ENCODE data around the gene POLDIP3.
"Not testable (repeated sequence)": the region's sequence is repeated elsewhere in the genome, so short reads cannot be mapped to it uniquely, and the experiment has no call there.

POLDIP3 gene

GRCh38 chr22:42615092-42615859 lies 593 bp upstream of the POLDIP3 start:
- peak; percentile 88 for DNase-seq
- no peaks in the 10 kb centered on the region for H3K27me3 Mint-ChIP-seq
- peaks cover 51% of the 10 kb centered on the region for H3K4me1 Mint-ChIP-seq (ENCODE audit: low read depth)
- no peaks in the 10 kb centered on the region for H3K9me3 Mint-ChIP-seq
- H3K4me3 Mint-ChIP-seq, result peak overlapping the region; percentile 90
- peaks cover 52% of the 10 kb centered on the region for H3K36me3 Mint-ChIP-seq (ENCODE audit: low read depth)
- H3K27ac Mint-ChIP-seq, result peak overlapping the region; percentile 100

GRCh38 chr22:42613872-42614301 lies 796 bp downstream of the POLDIP3 start:
- DNase-seq, result no peak
- no peaks in the 10 kb centered on the region for H3K9me3 Mint-ChIP-seq
- H3K27me3 Mint-ChIP-seq, result no peaks in the 10 kb centered on the region
- H3K4me3 Mint-ChIP-seq, result peak overlapping the region; percentile 90
- peaks cover 53% of the 10 kb centered on the region for H3K36me3 Mint-ChIP-seq (ENCODE audit: low read depth)
- H3K4me1 Mint-ChIP-seq (ENCODE audit: low read depth), result peaks cover 63% of the 10 kb centered on the region
- H3K27ac Mint-ChIP-seq, result peak overlapping the region; percentile 97

DNA sequence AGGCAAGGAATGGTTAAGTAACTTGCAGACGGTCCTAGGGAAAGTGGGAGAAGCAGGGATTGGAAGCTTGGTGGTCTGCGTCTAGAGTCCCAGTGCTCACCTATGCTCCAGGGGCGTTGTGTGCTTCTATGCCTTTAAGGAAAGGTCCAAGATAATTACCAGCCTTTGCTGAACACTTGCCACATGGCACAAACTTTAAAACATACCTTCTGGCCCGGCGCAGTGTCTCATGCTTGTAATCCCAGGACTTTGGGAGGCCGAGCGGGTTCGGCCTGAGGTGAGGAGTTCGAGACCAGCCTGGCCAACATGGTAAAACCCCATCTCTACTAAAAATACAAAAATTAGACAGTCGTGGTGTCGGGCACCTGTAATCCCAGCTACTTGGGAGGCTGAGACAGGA lies 2.3 kb downstream of the POLDIP3 start:
- H3K4me3 Mint-ChIP-seq, result peak overlapping the region; percentile 90
- peaks cover 68% of the 10 kb centered on the region for H3K4me1 Mint-ChIP-seq (ENCODE audit: low read depth)
- peaks cover 61% of the 10 kb centered on the region for H3K36me3 Mint-ChIP-seq (ENCODE audit: low read depth)
- H3K27me3 Mint-ChIP-seq, result no peaks in the 10 kb centered on the region
- peak overlapping the region; percentile 97 for H3K27ac Mint-ChIP-seq
- no peaks in the 10 kb centered on the region for H3K9me3 Mint-ChIP-seq
- no peak for DNase-seq

DNA sequence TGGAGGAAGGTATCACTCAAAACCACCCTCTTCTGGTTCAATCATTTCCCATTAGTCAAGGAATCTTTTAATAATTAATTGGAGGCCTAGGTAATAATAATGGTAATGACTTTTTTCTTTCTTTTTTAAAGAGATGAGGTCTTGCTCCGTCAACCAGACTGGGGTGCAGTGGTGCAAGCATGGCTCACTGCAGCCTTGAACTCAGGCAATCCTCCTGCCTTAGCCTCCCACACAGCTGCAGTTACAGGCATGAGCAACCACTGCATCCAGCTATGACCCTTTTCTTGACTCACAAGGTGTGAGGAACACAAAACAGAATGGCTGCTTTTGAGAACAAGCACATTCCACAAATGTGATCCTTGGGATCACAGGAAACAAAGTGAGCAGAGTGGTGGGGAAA lies 3.6 kb downstream of the POLDIP3 start:
- Mint-ChIP-seq H3K4me3 (peak overlapping the region; percentile 16), H3K4me1 (ENCODE audit: low read depth) (peaks cover 70% of the 10 kb centered on the region), H3K27me3 (no peaks in the 10 kb centered on the region), H3K9me3 (no peaks in the 10 kb centered on the region), H3K27ac (peak overlapping the region; percentile 80), H3K36me3 (ENCODE audit: low read depth) (peaks cover 73% of the 10 kb centered on the region)
- DNase-seq, result no peak

DNA sequence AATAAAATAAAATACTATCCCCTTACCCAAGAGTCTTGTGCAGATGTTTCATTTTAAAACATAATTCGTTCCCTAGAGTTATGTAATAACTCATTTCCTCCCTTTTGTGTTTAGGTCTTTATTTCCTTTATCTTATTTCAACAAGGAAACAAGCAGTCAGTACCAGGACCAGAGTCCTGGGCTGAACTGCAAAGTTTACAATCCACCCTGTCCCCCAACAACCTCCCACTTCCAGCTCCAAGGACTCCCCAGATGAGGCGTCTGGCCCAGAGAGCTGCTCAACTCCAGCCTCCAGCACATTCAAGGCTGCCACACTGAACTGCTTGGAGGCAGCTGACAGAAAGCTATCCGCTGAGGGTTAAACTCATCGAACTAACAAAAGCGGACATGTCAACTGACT lies 4.5 kb downstream of the POLDIP3 start:
- Mint-ChIP-seq H3K4me3 (no peak overlapping the region), H3K9me3 (no peaks in the 10 kb centered on the region), H3K27me3 (no peaks in the 10 kb centered on the region), H3K4me1 (ENCODE audit: low read depth) (peaks cover 70% of the 10 kb centered on the region), H3K36me3 (ENCODE audit: low read depth) (peaks cover 82% of the 10 kb centered on the region), H3K27ac (peak overlapping the region; percentile 71)
- DNase-seq, result no peak

GRCh38 chr22:42608823-42609361 lies 5.8 kb downstream of the POLDIP3 start:
- no peak overlapping the region for H3K4me3 Mint-ChIP-seq

DNA sequence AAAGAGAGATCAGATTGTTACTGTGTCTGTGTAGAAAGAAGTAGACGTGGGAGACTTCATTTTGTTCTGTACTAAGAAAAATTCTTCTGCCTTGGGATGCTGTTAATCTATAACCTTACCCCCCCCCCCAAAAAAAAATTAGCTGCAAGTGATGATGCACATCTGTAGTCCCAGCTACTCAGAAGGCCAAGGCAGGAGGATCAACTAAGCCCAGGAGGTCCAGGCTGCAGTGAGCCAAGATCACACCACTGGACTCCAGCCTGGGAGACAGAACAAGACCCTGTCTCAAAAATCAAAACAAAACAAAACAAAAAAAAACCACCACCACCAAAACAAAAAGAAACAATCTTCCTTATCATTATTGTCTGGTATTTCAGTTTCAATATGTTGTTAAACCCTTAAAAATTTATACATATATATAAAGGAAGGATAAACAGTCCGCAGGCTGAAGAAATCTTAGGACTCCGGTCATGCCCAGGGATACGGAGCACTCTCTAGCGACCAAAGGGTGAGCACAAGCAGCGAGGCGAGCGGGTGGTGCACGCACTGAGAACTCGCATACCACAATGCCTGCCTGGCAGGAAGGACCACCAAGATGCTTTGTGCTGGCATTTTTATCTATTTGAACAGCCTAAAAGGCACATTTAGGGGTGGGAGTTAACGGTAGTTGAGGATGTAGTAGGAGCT lies 6.4 kb downstream of the POLDIP3 start:
- peaks cover 78% of the 10 kb centered on the region for H3K4me1 Mint-ChIP-seq (ENCODE audit: low read depth)
- no peaks in the 10 kb centered on the region for H3K9me3 Mint-ChIP-seq
- no peak overlapping the region for H3K4me3 Mint-ChIP-seq
- DNase-seq, result no peak
- peak overlapping the region; percentile 83 for H3K27ac Mint-ChIP-seq
- peaks cover 86% of the 10 kb centered on the region for H3K36me3 Mint-ChIP-seq (ENCODE audit: low read depth)
- H3K27me3 Mint-ChIP-seq, result no peaks in the 10 kb centered on the region

More at GRCh38 chr22:42608823-42609361, 5.8 kb downstream of the POLDIP3 start:
- Mint-ChIP-seq H3K4me1 (ENCODE audit: low read depth) (peaks cover 77% of the 10 kb centered on the region), H3K27me3 (no peaks in the 10 kb centered on the region), H3K27ac (peak overlapping the region; percentile 83), H3K36me3 (ENCODE audit: low read depth) (peaks cover 86% of the 10 kb centered on the region), H3K9me3 (no peaks in the 10 kb centered on the region)
- no peak for DNase-seq

DNA sequence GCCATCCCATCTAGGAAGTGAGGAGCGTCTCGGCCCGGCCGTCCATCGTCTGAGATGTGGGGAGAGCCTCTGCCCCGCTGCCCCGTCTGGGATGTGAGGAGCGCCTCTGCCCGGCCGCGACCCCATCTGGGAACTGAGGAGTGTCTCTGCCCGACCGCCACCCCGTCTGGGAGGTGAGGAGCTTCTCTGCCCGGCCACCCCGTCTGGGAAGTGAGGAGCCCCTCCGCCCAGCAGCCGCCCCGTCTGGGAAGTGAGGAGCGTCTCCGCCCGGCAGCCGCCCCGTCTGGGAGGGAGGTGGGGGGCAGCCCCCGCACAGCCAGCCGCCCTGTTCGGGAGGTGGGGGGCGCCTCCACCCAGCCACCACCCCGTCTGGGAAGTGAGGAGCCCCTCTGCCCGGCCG lies 7.0 kb downstream of the POLDIP3 start:
- H3K4me3 Mint-ChIP-seq, H3K27me3 Mint-ChIP-seq, DNase-seq, H3K27ac Mint-ChIP-seq, H3K9me3 Mint-ChIP-seq: not testable (repeated sequence)
- peaks cover 77% of the 10 kb centered on the region for H3K4me1 Mint-ChIP-seq (ENCODE audit: low read depth)
- H3K36me3 Mint-ChIP-seq (ENCODE audit: low read depth), result peaks cover 86% of the 10 kb centered on the region

GRCh38 chr22:42604403-42604802 lies 10.3 kb downstream of the POLDIP3 start:
- peaks cover 48% of the 10 kb centered on the region for H3K4me1 Mint-ChIP-seq (ENCODE audit: low read depth)
- H3K27ac Mint-ChIP-seq, result peak overlapping the region; percentile 47
- H3K36me3 Mint-ChIP-seq (ENCODE audit: low read depth), result peaks cover 90% of the 10 kb centered on the region
- DNase-seq, result no peak
- H3K9me3 Mint-ChIP-seq, result no peaks in the 10 kb centered on the region
- no peak overlapping the region for H3K4me3 Mint-ChIP-seq
- H3K27me3 Mint-ChIP-seq, result no peaks in the 10 kb centered on the region

GRCh38 chr22:42603427-42603826 lies 11.3 kb downstream of the POLDIP3 start:
- Mint-ChIP-seq H3K27ac (peak overlapping the region; percentile 54), H3K9me3 (no peaks in the 10 kb centered on the region), H3K4me1 (ENCODE audit: low read depth) (peaks cover 39% of the 10 kb centered on the region), H3K4me3 (no peak overlapping the region), H3K27me3 (no peaks in the 10 kb centered on the region), H3K36me3 (ENCODE audit: low read depth) (peaks cover 90% of the 10 kb centered on the region)
- DNase-seq, result no peak

DNA sequence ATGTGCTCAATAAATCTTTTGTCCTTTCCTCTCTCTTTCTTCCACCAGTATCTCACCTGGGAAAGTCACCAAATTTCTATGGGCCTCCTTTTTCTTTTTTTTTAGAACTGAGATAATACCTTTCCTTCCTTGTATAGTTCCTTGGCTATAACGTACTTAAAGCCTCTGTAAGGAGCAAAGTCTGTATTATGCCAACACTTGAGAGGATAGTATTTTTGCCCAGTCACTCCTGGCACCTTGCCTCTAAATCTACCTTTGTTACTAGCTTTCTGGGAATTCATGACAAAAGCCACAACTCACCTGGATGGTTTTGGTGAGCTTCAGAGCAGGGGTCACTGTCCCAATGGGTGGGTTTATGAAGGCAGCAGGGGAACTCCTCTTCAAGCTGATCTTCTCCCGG lies 12.2 kb downstream of the POLDIP3 start:
- Mint-ChIP-seq H3K36me3 (ENCODE audit: low read depth) (peaks cover 93% of the 10 kb centered on the region), H3K27me3 (no peaks in the 10 kb centered on the region), H3K27ac (peak overlapping the region; percentile 54), H3K4me1 (ENCODE audit: low read depth) (peaks cover 34% of the 10 kb centered on the region), H3K9me3 (no peaks in the 10 kb centered on the region), H3K4me3 (no peak overlapping the region)
- DNase-seq, result no peak

DNA sequence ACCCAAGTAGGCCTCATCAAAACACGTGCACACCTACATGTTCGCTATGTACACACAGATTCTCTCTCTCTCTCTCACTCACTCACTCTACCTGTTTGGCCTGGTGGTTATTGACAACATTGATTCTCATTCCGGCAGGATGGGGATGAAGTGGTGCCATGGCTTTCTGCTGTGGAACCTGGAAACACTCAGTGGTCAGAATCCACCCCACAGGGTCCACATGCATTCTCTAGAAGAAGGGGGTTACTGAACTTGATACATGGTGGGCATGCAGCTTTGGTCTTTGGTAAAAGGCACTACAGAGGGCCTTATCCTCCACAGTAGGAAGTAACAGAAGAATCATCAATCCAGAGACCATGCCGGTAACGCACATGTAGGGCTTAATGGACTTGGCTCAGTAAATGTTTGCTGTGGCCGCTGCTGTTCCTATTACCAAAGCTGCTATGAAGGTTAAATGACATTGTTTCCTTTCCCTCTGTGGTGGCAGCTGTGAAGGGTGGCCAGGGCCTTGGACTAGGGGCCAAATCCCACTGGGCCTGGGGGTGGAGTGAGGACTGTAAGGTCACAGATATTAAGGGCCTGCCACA lies 12.7 kb downstream of the POLDIP3 start:
- Mint-ChIP-seq H3K4me3 (no peak overlapping the region), H3K9me3 (no peaks in the 10 kb centered on the region), H3K4me1 (ENCODE audit: low read depth) (peaks cover 32% of the 10 kb centered on the region), H3K36me3 (ENCODE audit: low read depth) (peaks cover 93% of the 10 kb centered on the region), H3K27me3 (no peaks in the 10 kb centered on the region), H3K27ac (peak overlapping the region; percentile 56)
- DNase-seq, result no peak

DNA sequence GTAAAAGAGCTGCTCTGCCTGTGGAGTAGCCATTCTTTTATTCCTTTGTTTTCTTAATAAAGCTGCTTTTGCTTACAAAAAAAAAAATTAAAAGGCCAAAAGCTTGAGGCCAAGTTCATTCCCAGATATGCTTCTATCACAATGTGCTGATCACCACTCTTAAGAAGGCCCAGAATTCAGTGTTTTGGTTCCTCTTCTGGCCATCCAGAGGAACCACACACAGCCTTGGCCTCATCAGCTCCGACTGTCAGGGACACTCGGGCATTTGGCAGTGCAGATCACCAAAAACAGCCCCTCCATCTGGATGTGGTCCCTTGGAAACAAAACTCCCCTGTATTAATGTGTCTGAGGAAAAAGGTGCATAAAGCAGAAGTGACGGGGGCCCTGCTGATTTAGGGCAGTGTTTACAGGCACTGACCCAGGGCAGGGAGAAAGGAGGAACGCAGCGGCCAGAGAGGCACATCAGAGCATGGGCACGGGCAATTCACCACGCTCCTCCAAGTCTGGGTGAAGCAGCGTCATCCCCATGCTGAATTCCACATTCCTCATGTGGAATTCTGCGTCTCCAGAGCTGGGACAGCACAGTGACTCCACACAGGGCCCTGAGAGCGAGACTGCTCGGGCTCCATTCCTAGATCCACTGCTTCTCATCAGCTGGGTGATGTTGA lies 17.7 kb downstream of the POLDIP3 start:
- no peak overlapping the region for H3K27ac Mint-ChIP-seq
- H3K9me3 Mint-ChIP-seq, result no peaks in the 10 kb centered on the region
- H3K36me3 Mint-ChIP-seq (ENCODE audit: low read depth), result peaks cover 98% of the 10 kb centered on the region
- no peaks in the 10 kb centered on the region for H3K4me1 Mint-ChIP-seq (ENCODE audit: low read depth)
- no peak for DNase-seq
- H3K4me3 Mint-ChIP-seq, result no peak overlapping the region
- H3K27me3 Mint-ChIP-seq, result no peaks in the 10 kb centered on the region

DNA sequence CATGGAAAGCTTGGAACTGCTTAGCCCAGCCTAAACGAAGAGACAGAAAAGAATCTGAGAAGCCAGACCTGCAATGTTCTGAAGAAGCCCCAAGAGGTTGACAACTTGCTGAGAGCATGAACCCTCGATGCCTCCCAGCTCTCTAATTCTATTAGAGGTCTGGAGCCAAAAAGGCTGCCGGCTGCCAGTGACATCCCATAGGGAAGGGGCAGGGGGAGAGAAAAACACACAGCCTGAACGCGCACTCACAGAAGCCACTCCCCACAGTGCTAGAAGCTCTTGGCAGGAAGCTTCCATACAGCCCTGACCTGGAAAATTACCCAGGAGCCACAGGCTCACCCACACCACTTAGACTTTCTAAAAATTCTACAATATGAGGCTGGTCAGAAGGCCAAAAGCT lies 18.3 kb downstream of the POLDIP3 start:
- no peak for DNase-seq
- Mint-ChIP-seq H3K9me3 (no peaks in the 10 kb centered on the region), H3K36me3 (ENCODE audit: low read depth) (peaks cover 99% of the 10 kb centered on the region), H3K4me1 (ENCODE audit: low read depth) (no peaks in the 10 kb centered on the region), H3K27me3 (no peaks in the 10 kb centered on the region), H3K4me3 (no peak overlapping the region), H3K27ac (peak overlapping the region; percentile 71)

Data from activated T-cell treated with anti-CD3 and anti-CD28 coated beads, Interleukin-2, amount 50 U/mL, for 24 hours (primary cell).